Measurements from ENCODE around the gene PLS1. TPM values are rescaled to one million over a fixed set of nuclear protein-coding genes. Genes with fewer than 3 reads are reported as not detected.

Gene PLS1
- total RNA-seq, 4 donors from 2014 or later: 13.3 to 21.3 (median 16.8) TPM

DNA sequence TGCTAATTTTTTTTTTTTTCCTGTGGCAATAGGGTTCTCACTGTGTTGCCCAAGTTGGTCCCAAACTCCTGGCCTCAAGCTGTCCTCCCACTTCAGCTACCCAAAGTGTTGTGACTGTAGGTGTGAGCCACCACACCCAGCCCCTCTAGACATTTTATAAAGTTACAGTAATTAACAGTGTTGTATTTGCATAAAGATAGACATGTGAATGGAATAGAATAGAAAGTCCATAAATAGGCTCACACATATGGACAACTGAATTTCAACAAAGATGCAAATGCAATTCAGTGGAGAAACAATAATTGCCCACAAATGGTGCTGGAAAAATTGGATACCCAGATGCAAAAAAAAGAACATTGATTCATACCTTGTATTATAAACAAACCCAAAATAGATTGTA lies 39.9 kb downstream of the PLS1 start:
- TF ChIP-seq POLR2A (IDR thresholded peaks at IDR 0.05) (no peak), CTCF (IDR thresholded peaks at IDR 0.05) (no peak)
- no peak for DNase-seq
- no peak overlapping the region for H3K27ac ChIP-seq
- H3K36me3 ChIP-seq: no peaks in the 10 kb centered on the region
- H3K4me1 ChIP-seq: no peaks in the 10 kb centered on the region
- H3K9me3 ChIP-seq: no peaks in the 10 kb centered on the region
- no peaks in the 10 kb centered on the region for H3K27me3 ChIP-seq
- H3K4me3 ChIP-seq (replicated peaks in 1 of 3): no peak overlapping the region
- intact Hi-C loops (cut with DNase I): no loop called here

- Histone ChIP-seq H3K36me3 (no peaks in the 10 kb centered on the region), H3K27ac (no peak overlapping the region), H3K4me3 (replicated peaks in 1 of 3) (no peak overlapping the region), H3K4me1 (no peaks in the 10 kb centered on the region), H3K9me3 (no peaks in the 10 kb centered on the region), H3K27me3 (no peaks in the 10 kb centered on the region)
- no peak for DNase-seq
- TF ChIP-seq POLR2A (IDR thresholded peaks at IDR 0.05) (no peak), CTCF (IDR thresholded peaks at IDR 0.05) (no peak)
- intact Hi-C loops (cut with DNase I): no loop called here
- WGBS, 2 donors: 92 to 93% methylated on average over 6 of the region's 6 CpGs
Measured at GRCh38 chr3:142636664-142637063, 40.5 kb downstream of the PLS1 start.

GRCh38 chr3:142638291-142638690 lies 42.1 kb downstream of the PLS1 start:
- 73 to 77% methylated on average over 2 of the region's 2 CpGs for WGBS, 2 donors
- no peaks in the 10 kb centered on the region for H3K9me3 ChIP-seq
- no peak overlapping the region for H3K4me3 ChIP-seq (replicated peaks in 1 of 3)
- no peaks in the 10 kb centered on the region for H3K4me1 ChIP-seq
- DNase-seq: no peak
- no peaks in the 10 kb centered on the region for H3K36me3 ChIP-seq
- H3K27ac ChIP-seq: no peak overlapping the region
- intact Hi-C loops (cut with DNase I): no loop called here
- H3K27me3 ChIP-seq: no peaks in the 10 kb centered on the region
- no peak for TF ChIP-seq CTCF (IDR thresholded peaks at IDR 0.05)
- no peak for TF ChIP-seq POLR2A (IDR thresholded peaks at IDR 0.05)

DNA sequence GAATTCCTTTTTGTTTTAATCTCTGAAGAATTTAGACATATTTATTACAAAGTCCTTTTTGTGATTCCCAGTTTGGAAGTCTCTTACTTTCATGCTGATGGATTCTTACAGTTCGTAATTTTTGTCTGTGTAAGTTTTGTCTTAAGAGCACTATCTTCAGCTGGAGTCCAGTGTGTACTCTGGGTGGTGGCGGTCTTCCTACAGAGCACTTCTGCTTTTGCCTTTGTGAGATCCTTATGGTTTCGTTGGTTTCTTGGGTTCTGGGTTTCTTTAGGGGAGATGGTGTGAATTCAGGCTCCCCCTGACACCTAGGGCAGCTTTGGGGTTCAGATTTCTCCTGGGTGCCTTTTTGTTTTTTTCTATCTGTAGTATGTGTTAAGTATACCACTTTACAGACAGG lies 45.3 kb downstream of the PLS1 start:
- intact Hi-C loops (cut with DNase I): no loop called here
- no peak overlapping the region for H3K4me3 ChIP-seq (replicated peaks in 1 of 3)
- TF ChIP-seq POLR2A (IDR thresholded peaks at IDR 0.05) (no peak), CTCF (IDR thresholded peaks at IDR 0.05) (no peak)
- H3K4me1 ChIP-seq: no peaks in the 10 kb centered on the region
- H3K27me3 ChIP-seq: no peaks in the 10 kb centered on the region
- no peak for DNase-seq
- H3K9me3 ChIP-seq: no peaks in the 10 kb centered on the region
- 59 to 79% methylated on average over 3 of the region's 3 CpGs for WGBS, 2 donors
- no peaks in the 10 kb centered on the region for H3K36me3 ChIP-seq
- no peak overlapping the region for H3K27ac ChIP-seq

DNA sequence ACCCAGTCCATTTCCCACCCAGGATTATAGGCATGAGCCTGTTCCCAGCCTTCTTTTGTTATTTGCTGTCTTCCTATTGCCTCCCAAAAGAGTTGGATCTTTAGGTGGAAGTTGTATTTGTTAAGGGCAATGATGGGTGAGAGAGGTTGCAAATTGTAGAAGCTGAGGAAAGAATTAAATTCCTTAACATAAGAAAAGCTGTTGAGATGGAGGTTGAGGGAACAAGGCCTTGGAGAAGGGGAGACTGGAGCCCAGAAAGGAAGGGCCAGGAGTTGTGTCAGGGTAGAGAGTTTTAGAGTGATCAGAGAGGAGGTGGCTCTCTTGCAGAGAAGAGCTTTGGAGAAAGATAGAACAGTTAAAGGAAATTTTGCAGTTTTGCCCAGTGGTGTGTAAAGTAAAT lies 46.8 kb downstream of the PLS1 start:
- no peaks in the 10 kb centered on the region for H3K9me3 ChIP-seq
- TF ChIP-seq POLR2A (IDR thresholded peaks at IDR 0.05) (no peak), CTCF (IDR thresholded peaks at IDR 0.05) (no peak)
- intact Hi-C loops (cut with DNase I): no loop called here

More for the DNA sequence above, 46.8 kb downstream of the PLS1 start:
- Histone ChIP-seq H3K4me1 (no peaks in the 10 kb centered on the region), H3K27ac (no peak overlapping the region), H3K27me3 (no peaks in the 10 kb centered on the region), H3K36me3 (no peaks in the 10 kb centered on the region), H3K4me3 (replicated peaks in 1 of 3) (no peak overlapping the region)
- no peak for DNase-seq
